HEK293 (cell line): ENCODE results near the gene GNAS-AS1.

Source experiments
- TCF7L2 ChIP-seq: IDR thresholded peaks from 2 replicates; pipeline ENCODE4 v1.6.1; 2011; ENCODE audit warnings: low read depth, mild to moderate bottlenecking, inconsistent platforms, low read length, moderate library complexity, borderline replicate concordance
- ZBTB7A ChIP-seq: fragments of 450-650 bp; formaldehyde crosslinking; IDR thresholded peaks from 2 replicates; pipeline ENCODE4 v1.5.1; 2016; ENCODE audit warnings: low read depth, missing biosample characterization, missing genetic modification characterization
- ZFP3 ChIP-seq: fragments of 450-650 bp; formaldehyde crosslinking; IDR thresholded peaks from 2 replicates; pipeline ENCODE4 v1.5.1; 2016; ENCODE audit warnings: low read depth, missing biosample characterization, missing genetic modification characterization
- ZFP37 ChIP-seq: fragments of 450-650 bp; formaldehyde crosslinking; IDR thresholded peaks from 2 replicates; pipeline ENCODE4 v1.5.1; 2016; ENCODE audit warnings: missing biosample characterization, missing genetic modification characterization
- ZFP41 ChIP-seq: fragments of 450-650 bp; formaldehyde crosslinking; IDR thresholded peaks from 2 replicates; pipeline ENCODE4 v1.5.1; 2016; ENCODE audit warnings: missing biosample characterization, missing genetic modification characterization, borderline replicate concordance
- ZNF174 ChIP-seq: fragments of 450-650 bp; formaldehyde crosslinking; IDR thresholded peaks from 2 replicates; pipeline ENCODE4 v1.5.0; 2017; ENCODE audit warnings: missing biosample characterization, mild to moderate bottlenecking, missing genetic modification characterization
- ZNF621 ChIP-seq: fragments of 450-650 bp; formaldehyde crosslinking; IDR thresholded peaks from 2 replicates; pipeline ENCODE4 v1.5.1; 2017; ENCODE audit warnings: missing biosample characterization, missing genetic modification characterization
- ZNF785 ChIP-seq: fragments of 450-650 bp; formaldehyde crosslinking; IDR thresholded peaks from 2 replicates; pipeline ENCODE4 v1.5.1; 2016; ENCODE audit warnings: missing biosample characterization, missing genetic modification characterization
- TF ChIP-seq, protein P1 (sequence below): fragments of 450-650 bp; formaldehyde crosslinking; IDR thresholded peaks from 2 replicates; pipeline ENCODE4 v1.5.1; 2016; ENCODE audit warnings: missing biosample characterization, missing genetic modification characterization
- TF ChIP-seq, protein P2 (sequence below): fragments of 450-650 bp; formaldehyde crosslinking; IDR thresholded peaks from 2 replicates; pipeline ENCODE4 v1.5.1; 2016; ENCODE audit warnings: missing biosample characterization, missing genetic modification characterization

DNA sequence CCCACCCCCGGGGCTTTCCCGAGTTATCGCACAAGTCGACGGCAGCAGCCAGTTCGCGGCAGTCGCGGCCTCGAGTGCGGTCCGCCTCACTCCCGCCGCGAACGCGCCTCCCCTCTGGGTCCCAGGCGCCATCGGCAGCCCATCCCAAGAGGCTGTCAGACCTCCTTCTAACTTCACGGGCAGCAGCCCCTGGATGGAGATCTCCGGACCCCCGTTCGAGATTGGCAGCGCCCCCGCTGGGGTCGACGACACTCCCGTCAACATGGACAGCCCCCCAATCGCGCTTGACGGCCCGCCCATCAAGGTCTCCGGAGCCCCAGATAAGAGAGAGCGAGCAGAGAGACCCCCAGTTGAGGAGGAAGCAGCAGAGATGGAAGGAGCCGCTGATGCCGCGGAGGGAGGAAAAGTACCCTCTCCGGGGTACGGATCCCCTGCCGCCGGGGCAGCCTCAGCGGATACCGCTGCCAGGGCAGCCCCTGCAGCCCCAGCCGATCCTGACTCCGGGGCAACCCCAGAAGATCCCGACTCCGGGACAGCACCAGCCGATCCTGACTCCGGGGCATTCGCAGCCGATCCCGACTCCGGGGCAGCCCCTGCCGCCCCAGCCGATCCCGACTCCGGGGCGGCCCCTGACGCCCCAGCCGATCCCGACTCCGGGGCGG lies 3.4 kb upstream of the GNAS-AS1 start:
- TF ChIP-seq ZNF174 (tag by site-specific recombination) = no peak
- no peak for TF ChIP-seq ZFP37 (tag by site-specific recombination)
- TF ChIP-seq, protein P1, sequence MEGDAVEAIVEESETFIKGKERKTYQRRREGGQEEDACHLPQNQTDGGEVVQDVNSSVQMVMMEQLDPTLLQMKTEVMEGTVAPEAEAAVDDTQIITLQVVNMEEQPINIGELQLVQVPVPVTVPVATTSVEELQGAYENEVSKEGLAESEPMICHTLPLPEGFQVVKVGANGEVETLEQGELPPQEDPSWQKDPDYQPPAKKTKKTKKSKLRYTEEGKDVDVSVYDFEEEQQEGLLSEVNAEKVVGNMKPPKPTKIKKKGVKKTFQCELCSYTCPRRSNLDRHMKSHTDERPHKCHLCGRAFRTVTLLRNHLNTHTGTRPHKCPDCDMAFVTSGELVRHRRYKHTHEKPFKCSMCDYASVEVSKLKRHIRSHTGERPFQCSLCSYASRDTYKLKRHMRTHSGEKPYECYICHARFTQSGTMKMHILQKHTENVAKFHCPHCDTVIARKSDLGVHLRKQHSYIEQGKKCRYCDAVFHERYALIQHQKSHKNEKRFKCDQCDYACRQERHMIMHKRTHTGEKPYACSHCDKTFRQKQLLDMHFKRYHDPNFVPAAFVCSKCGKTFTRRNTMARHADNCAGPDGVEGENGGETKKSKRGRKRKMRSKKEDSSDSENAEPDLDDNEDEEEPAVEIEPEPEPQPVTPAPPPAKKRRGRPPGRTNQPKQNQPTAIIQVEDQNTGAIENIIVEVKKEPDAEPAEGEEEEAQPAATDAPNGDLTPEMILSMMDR = no peak
- no peak for TF ChIP-seq ZFP41 (tag by site-specific recombination)
- TF ChIP-seq ZNF621 (tag by site-specific recombination) = no peak
- TF ChIP-seq ZBTB7A (tag by site-specific recombination) = no peak
- TF ChIP-seq ZNF785 (tag by site-specific recombination) = no peak
- TF ChIP-seq ZFP3 (tag by site-specific recombination) = no peak
- no peak for TF ChIP-seq TCF7L2
- TF ChIP-seq, protein P2, sequence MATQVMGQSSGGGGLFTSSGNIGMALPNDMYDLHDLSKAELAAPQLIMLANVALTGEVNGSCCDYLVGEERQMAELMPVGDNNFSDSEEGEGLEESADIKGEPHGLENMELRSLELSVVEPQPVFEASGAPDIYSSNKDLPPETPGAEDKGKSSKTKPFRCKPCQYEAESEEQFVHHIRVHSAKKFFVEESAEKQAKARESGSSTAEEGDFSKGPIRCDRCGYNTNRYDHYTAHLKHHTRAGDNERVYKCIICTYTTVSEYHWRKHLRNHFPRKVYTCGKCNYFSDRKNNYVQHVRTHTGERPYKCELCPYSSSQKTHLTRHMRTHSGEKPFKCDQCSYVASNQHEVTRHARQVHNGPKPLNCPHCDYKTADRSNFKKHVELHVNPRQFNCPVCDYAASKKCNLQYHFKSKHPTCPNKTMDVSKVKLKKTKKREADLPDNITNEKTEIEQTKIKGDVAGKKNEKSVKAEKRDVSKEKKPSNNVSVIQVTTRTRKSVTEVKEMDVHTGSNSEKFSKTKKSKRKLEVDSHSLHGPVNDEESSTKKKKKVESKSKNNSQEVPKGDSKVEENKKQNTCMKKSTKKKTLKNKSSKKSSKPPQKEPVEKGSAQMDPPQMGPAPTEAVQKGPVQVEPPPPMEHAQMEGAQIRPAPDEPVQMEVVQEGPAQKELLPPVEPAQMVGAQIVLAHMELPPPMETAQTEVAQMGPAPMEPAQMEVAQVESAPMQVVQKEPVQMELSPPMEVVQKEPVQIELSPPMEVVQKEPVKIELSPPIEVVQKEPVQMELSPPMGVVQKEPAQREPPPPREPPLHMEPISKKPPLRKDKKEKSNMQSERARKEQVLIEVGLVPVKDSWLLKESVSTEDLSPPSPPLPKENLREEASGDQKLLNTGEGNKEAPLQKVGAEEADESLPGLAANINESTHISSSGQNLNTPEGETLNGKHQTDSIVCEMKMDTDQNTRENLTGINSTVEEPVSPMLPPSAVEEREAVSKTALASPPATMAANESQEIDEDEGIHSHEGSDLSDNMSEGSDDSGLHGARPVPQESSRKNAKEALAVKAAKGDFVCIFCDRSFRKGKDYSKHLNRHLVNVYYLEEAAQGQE = no peak
